HG03064 (cell line): ENCODE results near the gene ETV1.

Source experiments
- ATAC-seq: cut with Tn5 transposase; IDR thresholded peaks from one replicate; pipeline ENCODE4 v1.9.1; 2021; ENCODE audit warnings: low read depth; ENCODE audit not compliant: unreplicated experiment

ETV1 gene

GRCh38 chr7:13988065-13988464 lies 1.4 kb downstream of the ETV1 start:
- no peak for ATAC-seq

- ATAC-seq = no peak
Observed at GRCh38 chr7:13987395-13987794, 2.1 kb downstream of the ETV1 start.

- ATAC-seq = no peak
Observed at GRCh38 chr7:13986208-13986607, 3.3 kb downstream of the ETV1 start.

- no peak for ATAC-seq
Observed at GRCh38 chr7:13984831-13985685, 4.4 kb downstream of the ETV1 start.

- ATAC-seq = no peak
Observed at GRCh38 chr7:13984061-13984460, 5.4 kb downstream of the ETV1 start.

- ATAC-seq = no peak
Observed at GRCh38 chr7:13982940-13983677, 6.4 kb downstream of the ETV1 start.

- ATAC-seq = no peak
Observed at GRCh38 chr7:13981070-13981469, 8.4 kb downstream of the ETV1 start.

- ATAC-seq = no peak
Observed at GRCh38 chr7:13980474-13980873, 9.0 kb downstream of the ETV1 start.

GRCh38 chr7:13979671-13980435 lies 9.6 kb downstream of the ETV1 start:
- no peak for ATAC-seq

GRCh38 chr7:13976594-13976993 lies 12.9 kb downstream of the ETV1 start:
- no peak for ATAC-seq

- no peak for ATAC-seq
Observed at GRCh38 chr7:13965077-13965476, 24.4 kb downstream of the ETV1 start.

- no peak for ATAC-seq
Observed at GRCh38 chr7:13963925-13964324, 25.5 kb downstream of the ETV1 start.

- no peak for ATAC-seq
Observed at GRCh38 chr7:13955494-13955893, 34.0 kb downstream of the ETV1 start.

GRCh38 chr7:13953368-13953767 lies 36.1 kb downstream of the ETV1 start:
- no peak for ATAC-seq

GRCh38 chr7:13952921-13953320 lies 36.5 kb downstream of the ETV1 start:
- ATAC-seq = no peak

GRCh38 chr7:13949939-13950338 lies 39.5 kb downstream of the ETV1 start:
- no peak for ATAC-seq

- ATAC-seq = no peak
Observed at GRCh38 chr7:13949445-13949844, 40.0 kb downstream of the ETV1 start.

- ATAC-seq = no peak
Observed at GRCh38 chr7:13948019-13948801, 41.3 kb downstream of the ETV1 start.

- no peak for ATAC-seq
Observed at GRCh38 chr7:13947535-13947934, 41.9 kb downstream of the ETV1 start.

- ATAC-seq = no peak
Observed at GRCh38 chr7:13946181-13946580, 43.3 kb downstream of the ETV1 start.
